Tibial artery (tissue), 4 donors: ENCODE results near the gene KDM6B.

Source experiments
- DNase-seq, 2 donors: peaks; one replicate each; pipeline ENCODE4 v3.0.0-alpha.2; 2019
- H3K27ac ChIP-seq, 2 donors: fragments of 200-600 bp; sonication (generic) in 1 of 2; 1 replicate in 1 of 2; 2 replicates in 1 of 2; pipeline ENCODE4 v1.5.1; 2018 to 2019; ENCODE audit warnings: mild to moderate bottlenecking in 1 of 2
- H3K27me3 ChIP-seq, 2 donors: fragments of 200-600 bp; sonication (generic) in 1 of 2; one replicate each; pipeline versions ENCODE4 v1.5.1 to v1.6.0; 2016 to 2019
- H3K36me3 ChIP-seq, 3 donors: fragments of 200-600 bp; sonication (generic) in 2 of 3; one replicate each; pipeline ENCODE4 v1.5.1; 2016 to 2019; ENCODE audit warnings: mild to moderate bottlenecking in 2 of 3
- H3K4me1 ChIP-seq, 4 donors: fragments of 200-600 bp; sonication (generic) in 2 of 4; 1 replicate in 3 of 4; 2 replicates in 1 of 4; pipeline ENCODE4 v1.5.1; 2016 to 2019
- H3K4me3 ChIP-seq, 2 donors: fragments of 200-600 bp; sonication (generic) in 1 of 2; 1 replicate in 1 of 2; 2 replicates in 1 of 2; pipeline ENCODE4 v1.5.1; 2018 to 2019; ENCODE audit warnings: mild to moderate bottlenecking in 2 of 2
- H3K9me3 ChIP-seq, 3 donors: fragments of 200-600 bp; sonication (generic) in 1 of 3; one replicate each; pipeline ENCODE4 v1.5.1; 2016 to 2019
- intact Hi-C: fragments of 100-400 bp; cut with DNase I; formaldehyde crosslinking; loops from one replicate; pipeline ENCODE4 v1.15.0; 2023; ENCODE audit warnings: low total_unique reads
- TF ChIP-seq, protein P1 (sequence below), 2 experiments: fragments of 200-600 bp in 1 of 2; fragments of 450-650 bp in 1 of 2; IDR thresholded peaks; one replicate each; pipeline ENCODE4 v1.5.1; 2017 to 2019; ENCODE audit warnings: antibody characterized with exemption in 2 of 2, mild to moderate bottlenecking in 1 of 2, moderate library complexity in 1 of 2

Gene KDM6B

DNA sequence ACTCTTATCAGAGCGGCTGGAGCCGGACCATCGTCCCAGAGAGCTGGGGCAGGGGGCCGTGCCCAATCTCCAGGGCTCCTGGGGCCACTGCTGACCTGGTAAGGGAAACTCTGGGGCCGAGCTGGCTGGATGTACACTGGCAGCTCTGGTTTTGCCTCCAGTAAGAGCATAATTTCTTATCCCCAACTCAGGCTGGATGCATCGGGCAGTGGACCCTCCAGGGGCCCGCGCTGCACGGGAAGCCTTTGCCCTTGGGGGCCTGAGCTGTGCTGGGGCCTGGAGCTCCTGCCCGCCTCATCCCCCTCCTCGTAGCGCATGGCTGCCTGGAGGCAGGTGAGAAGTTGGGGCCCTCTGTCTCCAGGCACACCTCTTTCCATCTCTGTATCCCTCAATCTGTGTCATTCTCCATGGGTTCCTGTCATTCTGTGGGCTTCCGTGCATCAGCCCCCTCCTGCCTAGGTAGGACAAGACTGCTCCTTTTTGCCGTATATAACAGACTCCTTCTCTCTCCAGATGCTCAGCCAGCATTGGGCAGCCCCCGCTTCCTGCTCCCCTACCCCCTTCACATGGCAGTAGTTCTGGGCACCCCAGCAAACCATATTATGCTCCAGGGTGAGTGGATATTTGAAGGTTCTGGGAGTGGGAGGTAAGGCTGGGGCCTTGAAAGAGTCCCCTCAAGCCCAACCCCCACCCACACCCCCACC lies 11.5 kb downstream of the KDM6B start:
- H3K27me3 ChIP-seq, result no peaks in the 10 kb centered on the region
- peak overlapping the region; percentile 64 to 84 for H3K4me3 ChIP-seq
- H3K27ac ChIP-seq, result peak overlapping the region; percentile 89 to 95
- TF ChIP-seq, protein P1, sequence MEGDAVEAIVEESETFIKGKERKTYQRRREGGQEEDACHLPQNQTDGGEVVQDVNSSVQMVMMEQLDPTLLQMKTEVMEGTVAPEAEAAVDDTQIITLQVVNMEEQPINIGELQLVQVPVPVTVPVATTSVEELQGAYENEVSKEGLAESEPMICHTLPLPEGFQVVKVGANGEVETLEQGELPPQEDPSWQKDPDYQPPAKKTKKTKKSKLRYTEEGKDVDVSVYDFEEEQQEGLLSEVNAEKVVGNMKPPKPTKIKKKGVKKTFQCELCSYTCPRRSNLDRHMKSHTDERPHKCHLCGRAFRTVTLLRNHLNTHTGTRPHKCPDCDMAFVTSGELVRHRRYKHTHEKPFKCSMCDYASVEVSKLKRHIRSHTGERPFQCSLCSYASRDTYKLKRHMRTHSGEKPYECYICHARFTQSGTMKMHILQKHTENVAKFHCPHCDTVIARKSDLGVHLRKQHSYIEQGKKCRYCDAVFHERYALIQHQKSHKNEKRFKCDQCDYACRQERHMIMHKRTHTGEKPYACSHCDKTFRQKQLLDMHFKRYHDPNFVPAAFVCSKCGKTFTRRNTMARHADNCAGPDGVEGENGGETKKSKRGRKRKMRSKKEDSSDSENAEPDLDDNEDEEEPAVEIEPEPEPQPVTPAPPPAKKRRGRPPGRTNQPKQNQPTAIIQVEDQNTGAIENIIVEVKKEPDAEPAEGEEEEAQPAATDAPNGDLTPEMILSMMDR (IDR thresholded peaks at IDR 0.05), result no peak
- H3K9me3 ChIP-seq, result no peaks in the 10 kb centered on the region
- H3K4me1 ChIP-seq, result peaks cover 4 to 48% (median 28%) of the 10 kb centered on the region in 4 donors
- intact Hi-C loops, result loop anchor here (10.0 kb wide), 1 partner anchor 309 kb away; the partner anchor contains the start of gene PER1
- DNase-seq, result peak in 1 of 2 donors; percentile 71
- peaks cover 40 to 51% (median 50%) of the 10 kb centered on the region in 3 donors for H3K36me3 ChIP-seq

DNA sequence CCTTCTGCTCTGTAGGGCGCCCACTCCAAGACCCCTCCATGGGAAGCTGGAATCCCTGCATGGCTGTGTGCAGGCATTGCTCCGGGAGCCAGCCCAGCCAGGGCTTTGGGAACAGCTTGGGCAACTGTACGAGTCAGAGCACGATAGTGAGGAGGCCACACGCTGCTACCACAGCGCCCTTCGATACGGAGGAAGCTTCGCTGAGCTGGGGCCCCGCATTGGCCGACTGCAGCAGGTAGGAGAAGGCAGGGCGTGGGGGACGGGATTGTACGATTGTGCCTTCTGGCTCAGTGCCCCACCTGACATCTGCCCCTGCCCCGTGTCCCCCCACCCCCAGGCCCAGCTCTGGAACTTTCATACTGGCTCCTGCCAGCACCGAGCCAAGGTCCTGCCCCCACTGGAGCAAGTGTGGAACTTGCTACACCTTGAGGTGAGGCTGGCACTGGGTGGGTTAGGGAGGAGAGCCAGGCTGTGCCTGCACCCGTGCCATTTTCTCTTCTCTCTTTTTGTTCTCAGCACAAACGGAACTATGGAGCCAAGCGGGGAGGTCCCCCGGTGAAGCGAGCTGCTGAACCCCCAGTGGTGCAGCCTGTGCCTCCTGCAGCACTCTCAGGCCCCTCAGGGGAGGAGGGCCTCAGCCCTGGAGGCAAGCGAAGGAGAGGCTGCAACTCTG lies 12.2 kb downstream of the KDM6B start:
- Histone ChIP-seq H3K27me3 (no peaks in the 10 kb centered on the region), H3K4me3 (no peak overlapping the region), H3K4me1 (peaks cover 3 to 41% (median 24%) of the 10 kb centered on the region in 4 donors), H3K36me3 (peaks cover 42 to 57% (median 54%) of the 10 kb centered on the region in 3 donors), H3K27ac (peak overlapping the region in 1 of 2 donors; percentile 89), H3K9me3 (no peaks in the 10 kb centered on the region)
- peak in 1 of 2 donors; percentile 62 for DNase-seq
- intact Hi-C loops, result loop anchor here (10.0 kb wide), 1 partner anchor 309 kb away; the partner anchor contains the start of gene PER1
- TF ChIP-seq, protein P1 (IDR thresholded peaks at IDR 0.05), result no peak

DNA sequence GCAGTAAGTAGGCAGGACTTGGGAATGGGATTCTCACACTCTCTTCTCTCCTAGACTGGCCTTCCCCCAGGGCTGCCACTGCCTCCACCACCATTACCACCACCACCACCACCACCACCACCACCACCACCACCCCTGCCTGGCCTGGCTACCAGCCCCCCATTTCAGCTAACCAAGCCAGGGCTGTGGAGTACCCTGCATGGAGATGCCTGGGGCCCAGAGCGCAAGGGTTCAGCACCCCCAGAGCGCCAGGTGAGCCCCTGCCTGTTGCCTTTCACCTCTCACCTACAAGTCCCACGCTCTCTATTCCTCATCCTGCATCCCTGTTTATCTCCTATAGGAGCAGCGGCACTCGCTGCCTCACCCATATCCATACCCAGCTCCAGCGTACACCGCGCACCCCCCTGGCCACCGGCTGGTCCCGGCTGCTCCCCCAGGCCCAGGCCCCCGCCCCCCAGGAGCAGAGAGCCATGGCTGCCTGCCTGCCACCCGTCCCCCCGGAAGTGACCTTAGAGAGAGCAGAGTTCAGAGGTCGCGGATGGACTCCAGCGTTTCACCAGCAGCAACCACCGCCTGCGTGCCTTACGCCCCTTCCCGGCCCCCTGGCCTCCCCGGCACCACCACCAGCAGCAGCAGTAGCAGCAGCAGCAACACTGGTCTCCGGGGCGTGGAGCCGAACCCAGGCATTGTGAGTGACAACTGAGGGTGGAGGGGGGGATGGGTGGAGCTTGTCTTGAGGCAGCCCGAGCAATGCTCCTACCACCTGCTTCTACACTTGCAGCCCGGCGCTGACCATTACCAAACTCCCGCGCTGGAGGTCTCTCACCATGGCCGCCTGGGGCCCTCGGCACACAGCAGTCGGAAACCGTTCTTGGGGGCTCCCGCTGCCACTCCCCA lies 13.0 kb downstream of the KDM6B start:
- no peak overlapping the region for H3K4me3 ChIP-seq
- peak in 1 of 2 donors; percentile 67 for DNase-seq
- peaks cover 0 to 42% (median 26%) of the 10 kb centered on the region in 4 donors for H3K4me1 ChIP-seq
- intact Hi-C loops, result loop anchor here (10.0 kb wide), 1 partner anchor 308 kb away; the partner anchor contains the start of gene PER1
- TF ChIP-seq, protein P1 (IDR thresholded peaks at IDR 0.05), result no peak
- H3K36me3 ChIP-seq, result peaks cover 42 to 58% (median 56%) of the 10 kb centered on the region in 3 donors
- H3K27ac ChIP-seq, result no peak overlapping the region
- no peaks in the 10 kb centered on the region for H3K9me3 ChIP-seq
- H3K27me3 ChIP-seq, result no peaks in the 10 kb centered on the region

DNA sequence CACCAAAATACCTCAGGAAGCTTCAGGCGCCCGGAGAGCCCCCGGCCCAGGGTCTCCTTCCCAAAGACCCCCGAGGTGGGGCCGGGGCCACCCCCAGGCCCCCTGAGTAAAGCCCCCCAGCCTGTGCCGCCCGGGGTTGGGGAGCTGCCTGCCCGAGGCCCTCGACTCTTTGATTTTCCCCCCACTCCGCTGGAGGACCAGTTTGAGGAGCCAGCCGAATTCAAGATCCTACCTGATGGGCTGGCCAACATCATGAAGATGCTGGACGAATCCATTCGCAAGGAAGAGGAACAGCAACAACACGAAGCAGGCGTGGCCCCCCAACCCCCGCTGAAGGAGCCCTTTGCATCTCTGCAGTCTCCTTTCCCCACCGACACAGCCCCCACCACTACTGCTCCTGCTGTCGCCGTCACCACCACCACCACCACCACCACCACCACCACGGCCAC lies 14.1 kb downstream of the KDM6B start:
- peak in 1 of 2 donors; percentile 66 for DNase-seq
- TF ChIP-seq, protein P1 (IDR thresholded peaks at IDR 0.05), result no peak
- intact Hi-C loops, result loop anchor here (10.0 kb wide), 1 partner anchor 307 kb away; the partner anchor contains the start of gene PER1
- H3K36me3 ChIP-seq, result peaks cover 50 to 67% (median 65%) of the 10 kb centered on the region in 3 donors
- H3K9me3 ChIP-seq, result no peaks in the 10 kb centered on the region
- no peaks in the 10 kb centered on the region for H3K27me3 ChIP-seq
- no peak overlapping the region for H3K4me3 ChIP-seq
- H3K4me1 ChIP-seq, result peaks cover 0 to 36% (median 25%) of the 10 kb centered on the region in 4 donors
- H3K27ac ChIP-seq, result no peak overlapping the region

DNA sequence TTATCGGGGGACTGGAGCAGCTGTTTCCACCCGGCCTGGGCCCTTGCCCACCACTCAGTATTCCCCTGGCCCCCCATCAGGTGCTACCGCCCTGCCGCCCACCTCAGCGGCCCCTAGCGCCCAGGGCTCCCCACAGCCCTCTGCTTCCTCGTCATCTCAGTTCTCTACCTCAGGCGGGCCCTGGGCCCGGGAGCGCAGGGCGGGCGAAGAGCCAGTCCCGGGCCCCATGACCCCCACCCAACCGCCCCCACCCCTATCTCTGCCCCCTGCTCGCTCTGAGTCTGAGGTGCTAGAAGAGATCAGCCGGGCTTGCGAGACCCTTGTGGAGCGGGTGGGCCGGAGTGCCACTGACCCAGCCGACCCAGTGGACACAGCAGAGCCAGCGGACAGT lies 14.7 kb downstream of the KDM6B start:
- Histone ChIP-seq H3K27ac (no peak overlapping the region), H3K4me3 (no peak overlapping the region), H3K27me3 (no peaks in the 10 kb centered on the region), H3K4me1 (peaks cover 0 to 30% (median 22%) of the 10 kb centered on the region in 4 donors), H3K9me3 (no peaks in the 10 kb centered on the region), H3K36me3 (peaks cover 51 to 72% (median 70%) of the 10 kb centered on the region in 3 donors)
- intact Hi-C loops, result loop anchor here (10.0 kb wide), 1 partner anchor 306 kb away; the partner anchor contains the start of gene PER1
- TF ChIP-seq, protein P1 (IDR thresholded peaks at IDR 0.05), result no peak
- DNase-seq, result no peak
